ENCODE results near the gene TEX29. TPM values are rescaled to one million over a fixed set of nuclear protein-coding genes. Genes with fewer than 3 reads are reported as not detected.

The TEX29 gene
- total and polyA plus RNA-seq, 10 of the 15 experiments (the other 5 are each of a cell fraction or from before 2014, with no cell fraction given): 0.14 to 0.30 (median 0.22) TPM; not detected in 7

DNA sequence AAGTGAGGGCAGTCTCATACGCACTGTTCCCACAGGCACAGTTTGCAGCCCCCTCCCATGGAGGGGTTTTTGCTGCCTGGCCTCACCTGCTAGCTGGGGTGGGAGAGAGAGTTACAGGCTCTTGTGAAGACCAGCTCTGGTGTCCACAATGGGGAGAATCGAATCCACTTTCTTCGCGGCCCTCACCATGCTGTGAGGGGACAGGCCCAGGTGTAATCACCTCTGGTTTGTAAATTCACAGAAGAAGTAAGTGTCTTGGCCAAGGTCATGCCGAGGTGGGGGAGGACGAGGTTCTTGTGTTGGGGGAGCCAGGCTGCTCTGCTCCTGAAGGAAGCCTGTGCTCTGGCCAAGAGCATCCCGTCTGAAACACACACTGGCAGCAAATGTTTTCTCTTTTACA, 39.5 kb downstream of the TEX29 start:
- no peak for ATAC-seq
- TF ChIP-seq NFIC (IDR thresholded peaks at IDR 0.05; ENCODE audit: low read depth, low read length) (no peak), ZBED1 (IDR thresholded peaks at IDR 0.05; ENCODE audit: borderline replicate concordance) (no peak), POLR2AphosphoS5 (IDR thresholded peaks at IDR 0.05; ENCODE audit: low read length) (no peak), EP300 (IDR thresholded peaks at IDR 0.05; ENCODE audit: borderline replicate concordance in 1 of 2, control insufficient read depth in 1 of 2, low read depth in 2 of 2, low read length in 2 of 2) (no peak), SPI1 (IDR thresholded peaks at IDR 0.05; ENCODE audit: borderline replicate concordance, insufficient read depth, low read depth, low read length) (no peak), NFYB (IDR thresholded peaks at IDR 0.05; ENCODE audit: insufficient read depth, low read depth, low read length) (no peak)
- TF ChIP-seq, protein P1, sequence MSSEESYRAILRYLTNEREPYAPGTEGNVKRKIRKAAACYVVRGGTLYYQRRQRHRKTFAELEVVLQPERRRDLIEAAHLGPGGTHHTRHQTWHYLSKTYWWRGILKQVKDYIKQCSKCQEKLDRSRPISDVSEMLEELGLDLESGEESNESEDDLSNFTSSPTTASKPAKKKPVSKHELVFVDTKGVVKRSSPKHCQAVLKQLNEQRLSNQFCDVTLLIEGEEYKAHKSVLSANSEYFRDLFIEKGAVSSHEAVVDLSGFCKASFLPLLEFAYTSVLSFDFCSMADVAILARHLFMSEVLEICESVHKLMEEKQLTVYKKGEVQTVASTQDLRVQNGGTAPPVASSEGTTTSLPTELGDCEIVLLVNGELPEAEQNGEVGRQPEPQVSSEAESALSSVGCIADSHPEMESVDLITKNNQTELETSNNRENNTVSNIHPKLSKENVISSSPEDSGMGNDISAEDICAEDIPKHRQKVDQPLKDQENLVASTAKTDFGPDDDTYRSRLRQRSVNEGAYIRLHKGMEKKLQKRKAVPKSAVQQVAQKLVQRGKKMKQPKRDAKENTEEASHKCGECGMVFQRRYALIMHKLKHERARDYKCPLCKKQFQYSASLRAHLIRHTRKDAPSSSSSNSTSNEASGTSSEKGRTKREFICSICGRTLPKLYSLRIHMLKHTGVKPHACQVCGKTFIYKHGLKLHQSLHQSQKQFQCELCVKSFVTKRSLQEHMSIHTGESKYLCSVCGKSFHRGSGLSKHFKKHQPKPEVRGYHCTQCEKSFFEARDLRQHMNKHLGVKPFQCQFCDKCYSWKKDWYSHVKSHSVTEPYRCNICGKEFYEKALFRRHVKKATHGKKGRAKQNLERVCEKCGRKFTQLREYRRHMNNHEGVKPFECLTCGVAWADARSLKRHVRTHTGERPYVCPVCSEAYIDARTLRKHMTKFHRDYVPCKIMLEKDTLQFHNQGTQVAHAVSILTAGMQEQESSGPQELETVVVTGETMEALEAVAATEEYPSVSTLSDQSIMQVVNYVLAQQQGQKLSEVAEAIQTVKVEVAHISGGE (CRISPR knock-in tag; IDR thresholded peaks at IDR 0.05): no peak
- TF ChIP-seq, protein P2, sequence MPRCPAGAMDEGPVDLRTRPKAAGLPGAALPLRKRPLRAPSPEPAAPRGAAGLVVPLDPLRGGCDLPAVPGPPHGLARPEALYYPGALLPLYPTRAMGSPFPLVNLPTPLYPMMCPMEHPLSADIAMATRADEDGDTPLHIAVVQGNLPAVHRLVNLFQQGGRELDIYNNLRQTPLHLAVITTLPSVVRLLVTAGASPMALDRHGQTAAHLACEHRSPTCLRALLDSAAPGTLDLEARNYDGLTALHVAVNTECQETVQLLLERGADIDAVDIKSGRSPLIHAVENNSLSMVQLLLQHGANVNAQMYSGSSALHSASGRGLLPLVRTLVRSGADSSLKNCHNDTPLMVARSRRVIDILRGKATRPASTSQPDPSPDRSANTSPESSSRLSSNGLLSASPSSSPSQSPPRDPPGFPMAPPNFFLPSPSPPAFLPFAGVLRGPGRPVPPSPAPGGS (IDR thresholded peaks at IDR 0.05; ENCODE audit: borderline replicate concordance, insufficient read depth, low read depth, low read length, poor library complexity, severe bottlenecking): no peak
- TF ChIP-seq, protein P3, sequence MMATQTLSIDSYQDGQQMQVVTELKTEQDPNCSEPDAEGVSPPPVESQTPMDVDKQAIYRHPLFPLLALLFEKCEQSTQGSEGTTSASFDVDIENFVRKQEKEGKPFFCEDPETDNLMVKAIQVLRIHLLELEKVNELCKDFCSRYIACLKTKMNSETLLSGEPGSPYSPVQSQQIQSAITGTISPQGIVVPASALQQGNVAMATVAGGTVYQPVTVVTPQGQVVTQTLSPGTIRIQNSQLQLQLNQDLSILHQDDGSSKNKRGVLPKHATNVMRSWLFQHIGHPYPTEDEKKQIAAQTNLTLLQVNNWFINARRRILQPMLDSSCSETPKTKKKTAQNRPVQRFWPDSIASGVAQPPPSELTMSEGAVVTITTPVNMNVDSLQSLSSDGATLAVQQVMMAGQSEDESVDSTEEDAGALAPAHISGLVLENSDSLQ (IDR thresholded peaks at IDR 0.05): no peak
- Histone ChIP-seq H3K4me3 (no peak overlapping the region), H3K36me3 (ENCODE audit: control insufficient read depth in 2 of 2, insufficient read depth in 2 of 2, low read length in 1 of 2) (no peaks in the 10 kb centered on the region), H3K27ac (ENCODE audit: control insufficient read depth, insufficient read depth) (no peak overlapping the region), H3K4me2 (ENCODE audit: control insufficient read depth, insufficient read depth) (no peak overlapping the region), H3K27me3 (replicated peaks in 1 of 2; ENCODE audit: control insufficient read depth in 2 of 2, insufficient read depth in 2 of 2, low read length in 1 of 2) (no peaks in the 10 kb centered on the region), H2AFZ (ENCODE audit: control insufficient read depth, low read depth, low read length) (no peak overlapping the region), H4K20me1 (ENCODE audit: control insufficient read depth, insufficient read depth) (no peaks in the 10 kb centered on the region), H3K4me1 (ENCODE audit: control insufficient read depth, insufficient read depth, low read length) (no peaks in the 10 kb centered on the region), H3K79me2 (ENCODE audit: control insufficient read depth, insufficient read depth, low read length) (no peaks in the 10 kb centered on the region), H3K9me3 (replicated peaks; ENCODE audit: control insufficient read depth, insufficient read depth, low read length) (no peaks in the 10 kb centered on the region), H3K9ac (ENCODE audit: control insufficient read depth, insufficient read depth, low read length) (no peak overlapping the region)
- BruUV-seq (replicated peaks): no TSS peak
- in situ Hi-C loops (cut with MboI): no loop called here
- SMC1A ChIA-PET (ENCODE audit: uncharacterized antibody, unreplicated experiment): no interaction called here
- RAD21 ChIA-PET (ENCODE audit: unreplicated experiment): no interaction called here
- DNase-seq (ENCODE audit: low read depth, low spot score): no peak
- 45% methylated on average over 7 of the region's 7 CpGs for WGBS (ENCODE audit: insufficient coverage, insufficient replicate concordance, low lambda C conversion rate, missing lambda C conversion rate)
- CTCF ChIA-PET: interaction anchor here (0.6 kb wide), 1 partner anchor 103 kb away, joined by 4 read pairs; no protein-coding TSS in a partner anchor
- intact Hi-C loops (cut with micrococcal nuclease; ENCODE audit: unreplicated experiment): no loop called here
- no peak for FAIRE-seq
- POLR2A ChIA-PET: no interaction called here

Data from GM12878 (cell line).